SH-SY5Y (cell line): Measurements from ENCODE around the gene MOB2.

ENCODE experiments used
- GATA2 ChIP-seq: IDR thresholded peaks from 2 replicates; pipeline ENCODE4 v1.6.1; 2011; ENCODE audit warnings: mild to moderate bottlenecking, low read depth, low read length
- GATA3 ChIP-seq: IDR thresholded peaks from 2 replicates; pipeline ENCODE4 v1.6.1; 2011; ENCODE audit warnings: low read depth, mild to moderate bottlenecking, low read length, moderate library complexity

- TF ChIP-seq GATA3, result no peak
- TF ChIP-seq GATA2, result no peak
These were observed 32.7 kb upstream of the MOB2 start for GRCh38 chr11:1519028-1520010.
